Left ventricle myocardium inferior (tissue), 1 donor: Measurements from ENCODE around the gene HDAC9. TPM values are rescaled to one million over a fixed set of nuclear protein-coding genes. Genes with fewer than 3 reads are reported as not detected.

ENCODE experiments used
- DNase-seq: peaks from one replicate; pipeline ENCODE4 v3.0.0-alpha.2; 2020
- H3K27ac ChIP-seq: fragments of 200-600 bp; replicated peaks from 2 replicates; pipeline ENCODE4 v1.8.0; 2021
- H3K27me3 ChIP-seq: fragments of 200-600 bp; 2 replicates; pipeline ENCODE4 v1.8.0; 2021; ENCODE audit warnings: low read depth
- H3K36me3 ChIP-seq: fragments of 200-600 bp; 2 replicates; pipeline ENCODE4 v1.8.0; 2021
- H3K4me1 ChIP-seq: fragments of 200-600 bp; 2 replicates; pipeline ENCODE4 v1.8.0; 2021
- H3K4me3 ChIP-seq: fragments of 200-600 bp; 2 replicates; pipeline ENCODE4 v1.8.0; 2021; ENCODE audit warnings: mild to moderate bottlenecking, moderate library complexity
- H3K9me3 ChIP-seq: fragments of 200-600 bp; replicated peaks from 2 replicates; pipeline ENCODE4 v1.8.0; 2021
- intact Hi-C: fragments of 100-400 bp; cut with micrococcal nuclease; formaldehyde crosslinking; loops from one replicate; pipeline ENCODE4 v1.11.0; 2022
- total RNA-seq: library from RNA; stranded (reverse); fragmentation: NEBNext Ultra II Directional; extraction: Animal tissue kit (Norgen Biotek cat#: 25700); gene quantifications from one replicate; pipeline ENCODE4 v1.2.1, GENCODE V29; 2021
- TF ChIP-seq, protein P1 (sequence below): fragments of 200-600 bp; IDR thresholded peaks from 2 replicates; pipeline ENCODE4 v1.8.0; 2021; ENCODE audit warnings: antibody characterized with exemption, mild to moderate bottlenecking, borderline replicate concordance
- donor health status: DM: no; HTN: yes; CAD: no; lungs with severe emphysema.

The HDAC9 gene
- total RNA-seq, 1 donor from 2014 or later: 39.6 TPM

GRCh38 chr7:18997477-18998150, 502.1 kb downstream of the HDAC9 start:
- TF ChIP-seq, protein P1, sequence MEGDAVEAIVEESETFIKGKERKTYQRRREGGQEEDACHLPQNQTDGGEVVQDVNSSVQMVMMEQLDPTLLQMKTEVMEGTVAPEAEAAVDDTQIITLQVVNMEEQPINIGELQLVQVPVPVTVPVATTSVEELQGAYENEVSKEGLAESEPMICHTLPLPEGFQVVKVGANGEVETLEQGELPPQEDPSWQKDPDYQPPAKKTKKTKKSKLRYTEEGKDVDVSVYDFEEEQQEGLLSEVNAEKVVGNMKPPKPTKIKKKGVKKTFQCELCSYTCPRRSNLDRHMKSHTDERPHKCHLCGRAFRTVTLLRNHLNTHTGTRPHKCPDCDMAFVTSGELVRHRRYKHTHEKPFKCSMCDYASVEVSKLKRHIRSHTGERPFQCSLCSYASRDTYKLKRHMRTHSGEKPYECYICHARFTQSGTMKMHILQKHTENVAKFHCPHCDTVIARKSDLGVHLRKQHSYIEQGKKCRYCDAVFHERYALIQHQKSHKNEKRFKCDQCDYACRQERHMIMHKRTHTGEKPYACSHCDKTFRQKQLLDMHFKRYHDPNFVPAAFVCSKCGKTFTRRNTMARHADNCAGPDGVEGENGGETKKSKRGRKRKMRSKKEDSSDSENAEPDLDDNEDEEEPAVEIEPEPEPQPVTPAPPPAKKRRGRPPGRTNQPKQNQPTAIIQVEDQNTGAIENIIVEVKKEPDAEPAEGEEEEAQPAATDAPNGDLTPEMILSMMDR: no peak
- DNase-seq: no peak
- H3K4me3 ChIP-seq: no peak overlapping the region
- H3K36me3 ChIP-seq: no peaks in the 10 kb centered on the region
- no peaks in the 10 kb centered on the region for H3K27me3 ChIP-seq
- no peak overlapping the region for H3K27ac ChIP-seq
- H3K9me3 ChIP-seq: no peaks in the 10 kb centered on the region
- intact Hi-C loops: no loop called here
- H3K4me1 ChIP-seq: no peaks in the 10 kb centered on the region

DNA sequence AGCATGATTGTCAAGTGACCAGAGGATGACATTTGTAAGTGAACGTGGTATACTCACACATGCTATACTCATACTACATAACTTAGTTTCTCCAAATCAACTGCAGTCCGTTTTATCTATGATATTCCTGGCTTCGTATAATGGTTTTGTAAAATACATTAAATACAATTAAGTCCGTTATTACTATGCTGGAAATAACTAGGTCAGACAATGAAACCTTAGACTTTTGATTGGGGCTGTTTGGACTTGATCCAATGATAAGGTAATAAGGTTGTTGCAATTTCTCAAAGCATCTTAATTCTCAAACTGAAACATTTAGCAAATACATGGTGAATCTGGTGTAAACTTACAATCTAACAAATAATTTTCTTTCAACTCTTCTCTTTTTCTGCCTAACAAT, 504.9 kb downstream of the HDAC9 start:
- Histone ChIP-seq H3K27ac (no peak overlapping the region), H3K9me3 (no peaks in the 10 kb centered on the region), H3K27me3 (no peaks in the 10 kb centered on the region), H3K4me1 (no peaks in the 10 kb centered on the region), H3K36me3 (no peaks in the 10 kb centered on the region), H3K4me3 (no peak overlapping the region)
- DNase-seq: no peak
- TF ChIP-seq, protein P1: no peak
- intact Hi-C loops: no loop called here

DNA sequence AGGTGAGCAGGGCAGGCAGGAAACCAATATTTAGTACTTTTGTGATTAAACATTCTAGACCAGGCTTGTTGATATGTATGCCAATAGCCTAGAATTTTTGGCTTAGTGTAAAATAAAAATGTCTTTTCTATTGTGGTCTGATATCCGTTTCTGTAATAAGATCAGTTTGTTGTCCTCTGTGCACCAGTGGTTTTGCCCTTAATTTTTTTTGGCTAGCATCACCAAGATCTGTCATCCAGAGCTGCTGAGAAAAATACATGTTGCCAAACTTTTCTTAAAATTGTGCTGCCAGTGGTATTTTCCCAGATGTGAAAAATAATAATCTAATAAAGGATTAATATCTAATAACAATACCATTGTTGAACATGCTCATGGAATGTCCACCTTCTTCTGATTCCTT, 506.3 kb downstream of the HDAC9 start:
- Histone ChIP-seq H3K27ac (no peak overlapping the region), H3K36me3 (no peaks in the 10 kb centered on the region), H3K4me1 (no peaks in the 10 kb centered on the region), H3K27me3 (no peaks in the 10 kb centered on the region), H3K9me3 (no peaks in the 10 kb centered on the region), H3K4me3 (no peak overlapping the region)
- DNase-seq: no peak
- intact Hi-C loops: no loop called here
- TF ChIP-seq, protein P1: no peak

- Histone ChIP-seq H3K4me3 (no peak overlapping the region), H3K9me3 (no peaks in the 10 kb centered on the region), H3K27ac (no peak overlapping the region), H3K4me1 (no peaks in the 10 kb centered on the region), H3K36me3 (no peaks in the 10 kb centered on the region), H3K27me3 (no peaks in the 10 kb centered on the region)
- DNase-seq: no peak
- intact Hi-C loops: no loop called here
- TF ChIP-seq, protein P1: no peak
These were observed 513.8 kb downstream of the HDAC9 start for GRCh38 chr7:19009241-19009935.

DNA sequence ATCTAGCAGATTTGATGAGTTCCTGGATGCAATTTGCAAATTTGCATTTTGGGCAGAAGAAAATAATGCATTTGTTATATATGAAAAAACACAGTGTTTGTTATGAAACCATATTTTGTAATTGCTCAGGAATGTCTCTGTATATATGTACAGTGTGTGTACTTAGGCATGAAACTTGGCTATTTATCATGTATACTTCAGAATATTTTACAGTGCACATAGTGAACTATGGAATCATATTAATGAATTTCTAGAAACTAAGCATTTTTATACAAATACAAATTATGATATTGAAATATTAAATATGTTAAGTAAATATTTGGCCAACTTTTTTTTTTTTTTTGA, 514.4 kb downstream of the HDAC9 start:
- intact Hi-C loops: no loop called here
- H3K27ac ChIP-seq: no peak overlapping the region
- no peak for DNase-seq
- no peaks in the 10 kb centered on the region for H3K4me1 ChIP-seq
- TF ChIP-seq, protein P1: no peak
- no peaks in the 10 kb centered on the region for H3K27me3 ChIP-seq
- H3K4me3 ChIP-seq: no peak overlapping the region
- no peaks in the 10 kb centered on the region for H3K36me3 ChIP-seq
- no peaks in the 10 kb centered on the region for H3K9me3 ChIP-seq
